Right lobe of liver (tissue), 6 donors: ENCODE results near the gene SLC15A3. TPM values are rescaled to one million over a fixed set of nuclear protein-coding genes. Genes with fewer than 3 reads are reported as not detected.

Experiments
- ATAC-seq, 4 donors: fragments of 200-7000 bp; cut with Tn5 transposase; one replicate each; pipeline ENCODE4 v1.9.1; 2020; ENCODE audit warnings: mild to moderate bottlenecking in 4 of 4, moderate library complexity in 4 of 4
- DNase-seq, 3 donors: peaks; one replicate each; pipeline ENCODE4 v3.0.0-alpha.2; 2020
- H3K27ac ChIP-seq, 3 donors: fragments of 200-600 bp; one replicate each; pipeline ENCODE4 v1.8.0; 2022
- H3K27me3 ChIP-seq, 2 donors: fragments of 200-600 bp; one replicate each; pipeline ENCODE4 v1.8.0; 2022
- H3K36me3 ChIP-seq, 4 donors: fragments of 200-600 bp; sonication (generic) in 1 of 4; one replicate each; pipeline versions ENCODE4 v1.5.1 to v1.8.0; 2017 to 2022; ENCODE audit warnings: control low read depth in 1 of 4
- H3K4me1 ChIP-seq, 4 donors: fragments of 200-600 bp; sonication (generic) in 1 of 4; one replicate each; pipeline versions ENCODE4 v1.5.1 to v1.8.0; 2017 to 2022; ENCODE audit warnings: control low read depth in 1 of 4
- H3K4me3 ChIP-seq, 3 donors: fragments of 200-600 bp; one replicate each; pipeline ENCODE4 v1.8.0; 2022
- H3K9me3 ChIP-seq, 4 donors: fragments of 200-600 bp; sonication (generic) in 1 of 4; one replicate each; pipeline versions ENCODE4 v1.5.1 to v1.8.0; 2017 to 2022; ENCODE audit warnings: control low read depth in 1 of 4
- CTCF ChIP-seq, 4 donors: fragments of 200-600 bp in 3 of 4; fragments of 450-650 bp in 1 of 4; IDR thresholded peaks; one replicate each; pipeline versions ENCODE4 v1.5.1 to v1.8.0; 2016 to 2022; ENCODE audit warnings: antibody characterized with exemption in 4 of 4, mild to moderate bottlenecking in 2 of 4
- POLR2A ChIP-seq: fragments of 450-650 bp; IDR thresholded peaks from one replicate; pipeline ENCODE4 v1.6.1; 2017; ENCODE audit warnings: antibody characterized with exemption, mild to moderate bottlenecking
- WGBS: methylation state at CpG from one replicate; pipeline ENCODE4 v1.1.6; 2018; ENCODE audit warnings: low coverage, low lambda C conversion rate; ENCODE audit not compliant: insufficient coverage; ENCODE audit errors: missing lambda C conversion rate; 5-methylcytosine and 5-hydroxymethylcytosine counted together
- intact Hi-C, 2 donors: fragments of 100-400 bp; cut with DNase I; formaldehyde crosslinking; loops; one replicate each; pipeline versions ENCODE4 v1.11.2 to v1.14.1; 2022
- small RNA-seq, 2 experiments: library from RNA; depleted of rRNA; stranded (forward); fragments of <200 nt; gene quantifications; one replicate each; pipeline ENCODE3, GENCODE V24; 2016
- total RNA-seq, 6 experiments: library from RNA; depleted of rRNA in 2 of 6; stranded (reverse); fragments of >200 nt in 2 of 6; fragmentation: NEBNext Ultra II Directional in 3 of 6; extraction: Animal tissue kit (Norgen Biotek cat#: 25700) in 3 of 6; gene quantifications; one replicate each; pipeline versions ENCODE4 v1.1.0 to v1.2.4, GENCODE V29; 2016 to 2023
- donor health status: DM: no; HTN: yes; CAD: no.
- donor health status: DM: no; HTN: no; CAD: no.
- donor health status: DM: no; HTN: no; CAD: no.
- donor health status: DM: no; HTN: yes; CAD: no.
- donor health status: DM: no; HTN: yes; CAD: no.

The SLC15A3 gene
- total RNA-seq, 6 experiments from 2014 or later: 7.2 to 22.2 (median 9.2) TPM

GRCh38 chr11:60891103-60891741 lies 60.8 kb downstream of the SLC15A3 start:
- H3K4me1 ChIP-seq: no peaks in the 10 kb centered on the region
- no peak overlapping the region for H3K27ac ChIP-seq
- TF ChIP-seq POLR2A: no peak
- TF ChIP-seq CTCF (IDR thresholded peaks at IDR 0.05): no peak
- no peaks in the 10 kb centered on the region for H3K9me3 ChIP-seq
- H3K27me3 ChIP-seq: no peaks in the 10 kb centered on the region
- DNase-seq (no peak), ATAC-seq (peak in 3 of 4 donors; percentile 20 to 41 (median 30))
- peaks cover 0 to 38% (median 10%) of the 10 kb centered on the region in 4 donors for H3K36me3 ChIP-seq
- H3K4me3 ChIP-seq: no peak overlapping the region
- intact Hi-C loops: no loop called here
- 80% methylated on average over 2 of the region's 7 CpGs for WGBS

GRCh38 chr11:60890696-60891095 lies 61.3 kb downstream of the SLC15A3 start:
- H3K27ac ChIP-seq: no peak overlapping the region
- DNase-seq: no peak
- WGBS: 43% methylated on average over 4 of the region's 5 CpGs
- no peaks in the 10 kb centered on the region for H3K9me3 ChIP-seq
- peaks cover 0 to 33% (median 8%) of the 10 kb centered on the region in 4 donors for H3K36me3 ChIP-seq
- intact Hi-C loops: no loop called here
- no peak overlapping the region for H3K4me3 ChIP-seq
- no peaks in the 10 kb centered on the region for H3K4me1 ChIP-seq
- peak in 1 of 4 donors; percentile 12 for ATAC-seq
- no peaks in the 10 kb centered on the region for H3K27me3 ChIP-seq
- TF ChIP-seq CTCF (IDR thresholded peaks at IDR 0.05): no peak
- no peak for TF ChIP-seq POLR2A

GRCh38 chr11:60889869-60890311 lies 62.1 kb downstream of the SLC15A3 start:
- intact Hi-C loops: no loop called here
- Histone ChIP-seq H3K27me3 (no peaks in the 10 kb centered on the region), H3K9me3 (no peaks in the 10 kb centered on the region), H3K36me3 (peaks cover 0 to 25% (median 4%) of the 10 kb centered on the region in 4 donors), H3K27ac (no peak overlapping the region), H3K4me1 (no peaks in the 10 kb centered on the region), H3K4me3 (no peak overlapping the region)
- ATAC-seq (peak in 1 of 4 donors; percentile 21), DNase-seq (no peak)
- TF ChIP-seq CTCF (IDR thresholded peaks at IDR 0.05) (no peak), POLR2A (no peak)
- WGBS: 57% methylated on average over 6 of the region's 6 CpGs

GRCh38 chr11:60887556-60887955 lies 64.4 kb downstream of the SLC15A3 start:
- H3K4me3 ChIP-seq: no peak overlapping the region
- H3K36me3 ChIP-seq: peaks cover 0 to 6% (median 0%) of the 10 kb centered on the region in 4 donors
- peak; percentile 84 to 95 (median 94) for ATAC-seq
- DNase-seq: no peak
- WGBS: 40% methylated on average over 1 of the region's 5 CpGs
- H3K4me1 ChIP-seq: no peaks in the 10 kb centered on the region
- H3K9me3 ChIP-seq: no peaks in the 10 kb centered on the region
- no peaks in the 10 kb centered on the region for H3K27me3 ChIP-seq
- intact Hi-C loops: no loop called here
- TF ChIP-seq POLR2A (no peak), CTCF (IDR thresholded peaks at IDR 0.05) (peak; percentile 47 to 54 (median 50))
- no peak overlapping the region for H3K27ac ChIP-seq

Small RNA genes within 50 kb of the gene (small RNA-seq; reads per million reads assigned to genes)
- gene RNU6-933P: 0 reads per million in 2 experiments

Other genes with a start within 250 kb of the SLC15A3 start
- not detected for gene MS4A18, start 227.5 kb downstream of the SLC15A3 start, total RNA-seq
- gene MS4A15, start 195.3 kb downstream of the SLC15A3 start, total RNA-seq: not detected
- gene MS4A10, start 166.8 kb downstream of the SLC15A3 start, total RNA-seq: not detected
- 10 to 100 TPM in 2 of 6 experiments, 1 to 10 TPM in 4; 4.9 to 17.8 (median 8.6) TPM for gene CCDC86, start 110.1 kb downstream of the SLC15A3 start, total RNA-seq
- under 1 TPM in 5 of 6 experiments, not detected in 1; 0.07 to 0.18 (median 0.12) TPM for gene PTGDR2, start 96.2 kb downstream of the SLC15A3 start, total RNA-seq
- not detected for gene ZP1, start 84.6 kb downstream of the SLC15A3 start, total RNA-seq
- 10 to 100 TPM; 45.5 to 82.6 (median 48.3) TPM for gene PRPF19, start 45.6 kb downstream of the SLC15A3 start, total RNA-seq
- gene TMEM109, start 38.0 kb downstream of the SLC15A3 start, total RNA-seq: 10 to 100 TPM; 29.0 to 40.9 (median 34.1) TPM
- 1 to 10 TPM in 4 of 6 experiments, under 1 TPM in 2; 0.76 to 4.2 (median 1.7) TPM for gene TMEM132A, start 27.7 kb downstream of the SLC15A3 start, total RNA-seq
- gene CD6, start 19.5 kb upstream of the SLC15A3 start, total RNA-seq: 1 to 10 TPM in 1 of 6 experiments, under 1 TPM in 5; 0.29 to 2.4 (median 0.52) TPM
- under 1 TPM; 0.12 to 0.56 (median 0.35) TPM for gene CD5, start 150.3 kb upstream of the SLC15A3 start, total RNA-seq
- 1 to 10 TPM; 4.6 to 7.6 (median 6.0) TPM for gene VPS37C, start 209.2 kb upstream of the SLC15A3 start, total RNA-seq